Uterus (tissue), 2 donors: ENCODE results near the gene NDUFS1.

Experiments used
- POLR2A ChIP-seq, 2 donors: fragments of 450-650 bp; IDR thresholded peaks; one replicate each; pipeline ENCODE4 v1.6.1; 2016; ENCODE audit warnings: antibody characterized with exemption in 2 of 2, mild to moderate bottlenecking in 1 of 2, moderate library complexity in 1 of 2
- TF ChIP-seq, protein P1 (sequence below), 4 experiments: fragments of 200-600 bp in 2 of 4; fragments of 450-650 bp in 2 of 4; sonication (generic) in 2 of 4; IDR thresholded peaks; one replicate each; pipeline ENCODE4 v1.5.1; 2016 to 2019; ENCODE audit warnings: antibody characterized with exemption in 4 of 4, mild to moderate bottlenecking in 2 of 4, moderate library complexity in 1 of 4

DNA sequence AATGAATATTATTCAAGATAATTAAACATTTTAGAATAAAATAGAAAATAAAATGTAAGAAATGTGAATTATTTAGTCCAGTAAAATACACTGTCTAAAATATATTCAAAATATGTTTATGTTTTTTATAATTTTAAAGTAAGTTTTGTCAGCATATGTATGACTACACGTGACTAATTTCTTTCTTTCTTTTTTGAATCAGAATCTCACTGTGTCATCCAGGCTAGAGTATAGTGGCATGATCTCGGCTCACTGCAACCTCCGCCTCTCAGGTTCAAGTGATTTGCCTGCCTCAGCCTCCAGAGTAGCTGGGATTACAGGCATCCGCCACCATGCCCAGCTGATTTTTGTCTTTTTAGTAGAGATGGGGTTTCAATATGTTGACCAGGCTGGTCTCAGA is 54.2 kb downstream of the NDUFS1 start:
- TF ChIP-seq, protein P1, sequence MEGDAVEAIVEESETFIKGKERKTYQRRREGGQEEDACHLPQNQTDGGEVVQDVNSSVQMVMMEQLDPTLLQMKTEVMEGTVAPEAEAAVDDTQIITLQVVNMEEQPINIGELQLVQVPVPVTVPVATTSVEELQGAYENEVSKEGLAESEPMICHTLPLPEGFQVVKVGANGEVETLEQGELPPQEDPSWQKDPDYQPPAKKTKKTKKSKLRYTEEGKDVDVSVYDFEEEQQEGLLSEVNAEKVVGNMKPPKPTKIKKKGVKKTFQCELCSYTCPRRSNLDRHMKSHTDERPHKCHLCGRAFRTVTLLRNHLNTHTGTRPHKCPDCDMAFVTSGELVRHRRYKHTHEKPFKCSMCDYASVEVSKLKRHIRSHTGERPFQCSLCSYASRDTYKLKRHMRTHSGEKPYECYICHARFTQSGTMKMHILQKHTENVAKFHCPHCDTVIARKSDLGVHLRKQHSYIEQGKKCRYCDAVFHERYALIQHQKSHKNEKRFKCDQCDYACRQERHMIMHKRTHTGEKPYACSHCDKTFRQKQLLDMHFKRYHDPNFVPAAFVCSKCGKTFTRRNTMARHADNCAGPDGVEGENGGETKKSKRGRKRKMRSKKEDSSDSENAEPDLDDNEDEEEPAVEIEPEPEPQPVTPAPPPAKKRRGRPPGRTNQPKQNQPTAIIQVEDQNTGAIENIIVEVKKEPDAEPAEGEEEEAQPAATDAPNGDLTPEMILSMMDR (IDR thresholded peaks at IDR 0.05): no peak
- no peak for TF ChIP-seq POLR2A (IDR thresholded peaks at IDR 0.05)
